ENCODE data around the gene FCRL5.
A peak's percentile ranks its signal among the peaks of the same experiment; 100 is the strongest.

Gene FCRL5

GRCh38 chr1:157596384-157596783 lies 44.1 kb upstream of the FCRL5 start:
- H3K4me2 ChIP-seq (ENCODE audit: low read depth, low read length, poor library complexity, severe bottlenecking) = peak overlapping the region; percentile 50

GRCh38 chr1:157595356-157595755 lies 43.0 kb upstream of the FCRL5 start:
- Histone ChIP-seq H3K4me3 (ENCODE audit: low read length, poor library complexity, severe bottlenecking) (peak overlapping the region; percentile 20), H4K20me1 (ENCODE audit: insufficient read depth, low read length, poor library complexity, severe bottlenecking) (no peaks in the 10 kb centered on the region), H3K9me2 (replicated peaks; ENCODE audit: low read depth, low read length) (no peaks in the 10 kb centered on the region), H3K27me3 (ENCODE audit: insufficient read depth, low read length, poor library complexity, severe bottlenecking) (no peaks in the 10 kb centered on the region), H2AFZ (ENCODE audit: low read length) (no peak overlapping the region), H3K4me2 (ENCODE audit: low read depth, low read length, poor library complexity, severe bottlenecking) (peak overlapping the region; percentile 50), H3K9me3 (ENCODE audit: insufficient read depth, low read depth, low read length) (no peaks in the 10 kb centered on the region), H3F3A (ENCODE audit: low read depth) (no peaks in the 10 kb centered on the region), H3K4me1 (ENCODE audit: insufficient read depth, low read length, poor library complexity, severe bottlenecking) (peaks cover 63% of the 10 kb centered on the region), H3K36me3 (ENCODE audit: insufficient read depth, low read length) (no peaks in the 10 kb centered on the region), H3K79me2 (ENCODE audit: insufficient read depth, low read length) (no peaks in the 10 kb centered on the region), H3K9ac (ENCODE audit: low read depth, low read length, poor library complexity, severe bottlenecking) (peak overlapping the region; percentile 19)
- no peak; the same call in 1 of the 2 replicates for TF ChIP-seq CTCF (conservative IDR thresholded peaks at IDR 0.05; ENCODE audit: low read length)
- TF ChIP-seq EZH2phosphoT487 (IDR thresholded peaks at IDR 0.05; ENCODE audit: borderline replicate concordance) = peak; percentile 80

More at GRCh38 chr1:157596384-157596783, 44.1 kb upstream of the FCRL5 start:
- Histone ChIP-seq H2AFZ (ENCODE audit: low read length) (no peak overlapping the region), H3K9me2 (replicated peaks; ENCODE audit: low read depth, low read length) (no peaks in the 10 kb centered on the region), H3K79me2 (ENCODE audit: insufficient read depth, low read length) (no peaks in the 10 kb centered on the region), H3K9me3 (ENCODE audit: insufficient read depth, low read depth, low read length) (no peaks in the 10 kb centered on the region), H3K36me3 (ENCODE audit: insufficient read depth, low read length) (no peaks in the 10 kb centered on the region), H3K9ac (ENCODE audit: low read depth, low read length, poor library complexity, severe bottlenecking) (no peak overlapping the region), H3K27me3 (ENCODE audit: insufficient read depth, low read length, poor library complexity, severe bottlenecking) (no peaks in the 10 kb centered on the region), H3F3A (ENCODE audit: low read depth) (no peaks in the 10 kb centered on the region), H3K4me3 (ENCODE audit: low read length, poor library complexity, severe bottlenecking) (no peak overlapping the region), H3K4me1 (ENCODE audit: insufficient read depth, low read length, poor library complexity, severe bottlenecking) (peaks cover 57% of the 10 kb centered on the region), H4K20me1 (ENCODE audit: insufficient read depth, low read length, poor library complexity, severe bottlenecking) (no peaks in the 10 kb centered on the region)
- no peak for TF ChIP-seq CTCF (conservative IDR thresholded peaks at IDR 0.05; ENCODE audit: low read length)
- no peak for TF ChIP-seq EZH2phosphoT487 (IDR thresholded peaks at IDR 0.05; ENCODE audit: borderline replicate concordance)

- no peak overlapping the region for H3K9ac ChIP-seq (ENCODE audit: low read depth, low read length, poor library complexity, severe bottlenecking)
- no peak overlapping the region for H3K4me3 ChIP-seq (ENCODE audit: low read length, poor library complexity, severe bottlenecking)
- H4K20me1 ChIP-seq (ENCODE audit: insufficient read depth, low read length, poor library complexity, severe bottlenecking) = no peaks in the 10 kb centered on the region
- no peaks in the 10 kb centered on the region for H3K9me2 ChIP-seq (replicated peaks; ENCODE audit: low read depth, low read length)
- no peaks in the 10 kb centered on the region for H3K36me3 ChIP-seq (ENCODE audit: insufficient read depth, low read length)
- H3K4me2 ChIP-seq (ENCODE audit: low read depth, low read length, poor library complexity, severe bottlenecking) = no peak overlapping the region
- TF ChIP-seq CTCF (conservative IDR thresholded peaks at IDR 0.05; ENCODE audit: low read length) = no peak
- TF ChIP-seq EZH2phosphoT487 (IDR thresholded peaks at IDR 0.05; ENCODE audit: borderline replicate concordance) = no peak
- H3F3A ChIP-seq (ENCODE audit: low read depth) = no peaks in the 10 kb centered on the region
- no peak overlapping the region for H2AFZ ChIP-seq (ENCODE audit: low read length)
- peaks cover 18% of the 10 kb centered on the region for H3K4me1 ChIP-seq (ENCODE audit: insufficient read depth, low read length, poor library complexity, severe bottlenecking)
- no peaks in the 10 kb centered on the region for H3K79me2 ChIP-seq (ENCODE audit: insufficient read depth, low read length)
- no peaks in the 10 kb centered on the region for H3K9me3 ChIP-seq (ENCODE audit: insufficient read depth, low read depth, low read length)
- H3K27me3 ChIP-seq (ENCODE audit: insufficient read depth, low read length, poor library complexity, severe bottlenecking) = no peaks in the 10 kb centered on the region
Observed at GRCh38 chr1:157585984-157586383, 33.7 kb upstream of the FCRL5 start.
